Ovary (tissue), 9 donors: ENCODE data around the gene CRBN. TPM values are rescaled to one million over a fixed set of nuclear protein-coding genes. Genes with fewer than 3 reads are reported as not detected.

Source experiments
- DNase-seq, 5 donors: peaks; one replicate each; pipeline ENCODE4 v3.0.0-alpha.2; 2019 to 2020
- H3K27ac ChIP-seq, 2 donors: fragments of 200-600 bp; one replicate each; pipeline versions ENCODE4 v1.5.1 to v1.8.0; 2019 to 2022
- H3K27me3 ChIP-seq: fragments of 200-600 bp; one replicate; pipeline ENCODE4 v1.8.0; 2022
- H3K36me3 ChIP-seq: fragments of 200-600 bp; sonication (generic); one replicate; pipeline ENCODE4 v1.5.1; 2019
- H3K4me1 ChIP-seq: one replicate; pipeline ENCODE4 v1.8.1; 2013; ENCODE audit warnings: mild to moderate bottlenecking, moderate library complexity; ENCODE audit not compliant: insufficient read depth
- H3K4me3 ChIP-seq: fragments of 200-600 bp; sonication (generic); one replicate; pipeline ENCODE4 v1.5.1; 2017
- H3K9me3 ChIP-seq, 2 donors: fragments of 200-600 bp in 1 of 2; sonication (generic) in 1 of 2; one replicate each; pipeline versions ENCODE4 v1.5.1 to v1.8.1; 2013 to 2019; ENCODE audit warnings: mild to moderate bottlenecking in 1 of 2, moderate library complexity in 1 of 2
- EP300 ChIP-seq: sonication (generic); formaldehyde crosslinking; IDR thresholded peaks from one replicate; pipeline ENCODE4 v1.6.1; 2017; ENCODE audit warnings: antibody characterized with exemption
- POLR2A ChIP-seq: fragments of 450-650 bp; IDR thresholded peaks from one replicate; pipeline ENCODE4 v1.6.1; 2017; ENCODE audit warnings: antibody characterized with exemption, mild to moderate bottlenecking, moderate library complexity
- WGBS, 3 donors: extraction: QIAGEN DNeasy Blood & Tissue Kit in 1 of 3; methylation state at CpG; one replicate each; pipeline versions ENCODE4 v1.1.5 to v1.1.7; 2013 to 2017; 5-methylcytosine and 5-hydroxymethylcytosine counted together
- intact Hi-C, 4 donors: fragments of 100-400 bp; cut with DNase I; formaldehyde crosslinking; loops; one replicate each; pipeline versions ENCODE4 v1.11.0 to v1.15.1; 2022 to 2023
- polyA plus RNA-seq, 2 donors: library from polyadenylated mRNA; stranded (reverse); fragments of 200-250 nt in 1 of 2; fragments of 350-450 nt in 1 of 2; fragmentation: Illumina TruSeq in 1 of 2; extraction: RNeasy Lipid Tissue Mini Kit (QIAGEN cat#74804) in 1 of 2; gene quantifications; one replicate each; pipeline ENCODE4 v1.2.3, GENCODE V29; 2013 to 2014
- total RNA-seq, 7 donors: library from RNA; depleted of rRNA in 2 of 7; stranded (reverse); fragments of >200 nt in 2 of 7; fragmentation: NEBNext Ultra II Directional in 3 of 7; extraction: Animal tissue kit (Norgen Biotek cat#: 25700) in 3 of 7; gene quantifications; one replicate each; pipeline versions ENCODE4 v1.1.0 to v1.2.4, GENCODE V29; 2016 to 2023
- TF ChIP-seq, protein P1 (sequence below), 3 donors: fragments of 450-650 bp in 2 of 3; fragments of 200-600 bp in 1 of 3; IDR thresholded peaks; one replicate each; pipeline versions ENCODE4 v1.5.1 to v1.8.0; 2016 to 2022; ENCODE audit warnings: antibody characterized with exemption in 3 of 3, mild to moderate bottlenecking in 1 of 3
- donor health status: DM: no; HTN: no; CAD: no; lungs with moderate emphysema.
- donor health status: DM: no; HTN: no; CAD: no.
- donor health status: Bipolar disorder and iron deficiency.
- donor health status: DM: yes; HTN: yes; CAD: no.
- donor health status: DM: no; HTN: no; CAD: no.
- donor health status: DM: yes; HTN: yes; CAD: no.

The CRBN gene
- total and polyA plus RNA-seq, 9 donors, result 39.1 to 102 (median 54.8) TPM

DNA sequence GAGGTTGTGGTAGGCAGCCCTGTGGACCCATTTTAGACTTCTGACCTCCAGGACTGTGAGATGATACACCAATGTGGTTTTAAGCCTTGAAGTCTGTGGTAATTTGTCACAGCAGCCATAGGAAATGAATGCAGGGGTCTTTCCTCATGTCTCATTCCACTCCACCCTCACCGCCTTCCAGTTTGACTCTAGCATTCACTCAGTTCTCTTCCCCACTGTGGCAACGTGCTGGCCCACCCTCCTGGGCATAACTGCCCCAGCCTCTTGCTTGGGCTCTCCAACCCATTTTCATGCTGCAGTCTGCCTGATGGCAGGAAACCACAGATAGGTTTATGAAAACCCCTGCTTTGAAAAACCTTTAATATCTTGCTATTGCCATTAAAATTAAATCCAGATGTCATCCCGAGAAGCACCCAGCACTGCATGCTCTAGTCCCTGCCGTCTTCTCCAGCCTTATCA, 60.1 kb downstream of the CRBN start:
- intact Hi-C loops, result no loop called here
- Histone ChIP-seq H3K36me3 (no peaks in the 10 kb centered on the region), H3K9me3 (no peaks in the 10 kb centered on the region), H3K27ac (no peak overlapping the region), H3K4me3 (no peak overlapping the region), H3K27me3 (no peaks in the 10 kb centered on the region), H3K4me1 (no peaks in the 10 kb centered on the region)
- no peak for DNase-seq
- 43 to 56% (median 47%) methylated on average over 4 of the region's 4 CpGs for WGBS, 3 donors
- TF ChIP-seq EP300 (no peak), POLR2A (no peak)
- TF ChIP-seq, protein P1, sequence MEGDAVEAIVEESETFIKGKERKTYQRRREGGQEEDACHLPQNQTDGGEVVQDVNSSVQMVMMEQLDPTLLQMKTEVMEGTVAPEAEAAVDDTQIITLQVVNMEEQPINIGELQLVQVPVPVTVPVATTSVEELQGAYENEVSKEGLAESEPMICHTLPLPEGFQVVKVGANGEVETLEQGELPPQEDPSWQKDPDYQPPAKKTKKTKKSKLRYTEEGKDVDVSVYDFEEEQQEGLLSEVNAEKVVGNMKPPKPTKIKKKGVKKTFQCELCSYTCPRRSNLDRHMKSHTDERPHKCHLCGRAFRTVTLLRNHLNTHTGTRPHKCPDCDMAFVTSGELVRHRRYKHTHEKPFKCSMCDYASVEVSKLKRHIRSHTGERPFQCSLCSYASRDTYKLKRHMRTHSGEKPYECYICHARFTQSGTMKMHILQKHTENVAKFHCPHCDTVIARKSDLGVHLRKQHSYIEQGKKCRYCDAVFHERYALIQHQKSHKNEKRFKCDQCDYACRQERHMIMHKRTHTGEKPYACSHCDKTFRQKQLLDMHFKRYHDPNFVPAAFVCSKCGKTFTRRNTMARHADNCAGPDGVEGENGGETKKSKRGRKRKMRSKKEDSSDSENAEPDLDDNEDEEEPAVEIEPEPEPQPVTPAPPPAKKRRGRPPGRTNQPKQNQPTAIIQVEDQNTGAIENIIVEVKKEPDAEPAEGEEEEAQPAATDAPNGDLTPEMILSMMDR (IDR thresholded peaks at IDR 0.05), result no peak

GRCh38 chr3:3117651-3118050, 61.8 kb downstream of the CRBN start:
- no peak overlapping the region for H3K4me3 ChIP-seq
- H3K9me3 ChIP-seq, result no peaks in the 10 kb centered on the region
- TF ChIP-seq EP300 (no peak), POLR2A (no peak)
- TF ChIP-seq, protein P1 (IDR thresholded peaks at IDR 0.05), result no peak
- no peak overlapping the region for H3K27ac ChIP-seq
- intact Hi-C loops, result no loop called here
- WGBS, 3 donors, result 83 to 88% (median 84%) methylated on average over 2 of the region's 2 CpGs
- H3K36me3 ChIP-seq, result no peaks in the 10 kb centered on the region
- no peaks in the 10 kb centered on the region for H3K27me3 ChIP-seq
- no peak for DNase-seq
- H3K4me1 ChIP-seq, result no peaks in the 10 kb centered on the region

DNA sequence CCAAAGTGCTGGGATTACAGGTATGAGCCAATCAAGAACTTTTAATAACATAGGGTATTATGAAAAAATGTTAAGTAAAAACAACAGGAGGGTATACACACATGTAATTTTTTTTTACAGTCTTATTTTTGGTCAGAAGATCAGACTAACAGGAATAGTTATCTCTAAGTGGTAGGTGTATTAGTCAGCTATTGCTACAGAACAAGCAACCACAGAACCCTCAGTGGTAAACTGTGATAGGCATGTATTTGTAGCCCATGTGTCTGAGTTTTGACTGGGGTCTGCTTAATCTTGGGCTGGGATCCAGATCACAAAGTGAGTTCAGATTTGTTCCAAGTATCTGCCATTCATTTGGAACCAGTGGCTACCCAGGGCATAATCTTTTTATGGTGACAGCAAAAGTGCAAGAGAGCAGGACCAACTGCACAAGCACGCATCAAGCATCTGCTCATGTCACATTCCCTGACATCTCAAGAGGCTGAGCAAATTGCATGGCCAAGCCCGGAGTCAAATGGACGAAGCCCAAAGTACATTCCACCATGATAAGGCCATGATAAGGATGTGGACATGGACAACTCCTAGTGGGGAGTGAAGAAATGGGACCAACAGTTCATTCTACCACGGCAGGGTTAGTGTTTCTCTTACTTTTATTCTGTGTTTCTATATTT, 66.3 kb downstream of the CRBN start:
- H3K27me3 ChIP-seq, result no peaks in the 10 kb centered on the region
- no peak overlapping the region for H3K4me3 ChIP-seq
- 62 to 82% (median 65%) methylated on average over 4 of the region's 4 CpGs for WGBS, 3 donors
- TF ChIP-seq EP300 (no peak), POLR2A (no peak)
- TF ChIP-seq, protein P1 (IDR thresholded peaks at IDR 0.05), result no peak
- no peak overlapping the region for H3K27ac ChIP-seq
- no peaks in the 10 kb centered on the region for H3K9me3 ChIP-seq
- no peaks in the 10 kb centered on the region for H3K36me3 ChIP-seq
- intact Hi-C loops, result no loop called here
- no peaks in the 10 kb centered on the region for H3K4me1 ChIP-seq
- no peak for DNase-seq

- Histone ChIP-seq H3K36me3 (no peaks in the 10 kb centered on the region), H3K27me3 (no peaks in the 10 kb centered on the region), H3K4me1 (no peaks in the 10 kb centered on the region), H3K9me3 (no peaks in the 10 kb centered on the region), H3K27ac (no peak overlapping the region), H3K4me3 (no peak overlapping the region)
- WGBS, 3 donors, result 49 to 57% (median 55%) methylated on average over 7 of the region's 7 CpGs
- no peak for DNase-seq
- intact Hi-C loops, result no loop called here
- no peak for TF ChIP-seq POLR2A
- no peak for TF ChIP-seq EP300
- TF ChIP-seq, protein P1 (IDR thresholded peaks at IDR 0.05), result no peak
Observed at GRCh38 chr3:3110749-3111361, 68.6 kb downstream of the CRBN start.
